Stimulated activated CD4-positive, alpha-beta T cell treated with anti-CD3 and anti-CD28 coated beads, TNF-alpha, amount 100 ng/mL, for 24 hours (primary cell): ENCODE data around the gene HNRNPA2B1.

Source experiments
- DNase-seq, 3 experiments: peaks; one replicate each; pipeline ENCODE4 v3.0.0-alpha.2; 2020; ENCODE audit warnings: low read depth in 3 of 3

Gene HNRNPA2B1

DNA sequence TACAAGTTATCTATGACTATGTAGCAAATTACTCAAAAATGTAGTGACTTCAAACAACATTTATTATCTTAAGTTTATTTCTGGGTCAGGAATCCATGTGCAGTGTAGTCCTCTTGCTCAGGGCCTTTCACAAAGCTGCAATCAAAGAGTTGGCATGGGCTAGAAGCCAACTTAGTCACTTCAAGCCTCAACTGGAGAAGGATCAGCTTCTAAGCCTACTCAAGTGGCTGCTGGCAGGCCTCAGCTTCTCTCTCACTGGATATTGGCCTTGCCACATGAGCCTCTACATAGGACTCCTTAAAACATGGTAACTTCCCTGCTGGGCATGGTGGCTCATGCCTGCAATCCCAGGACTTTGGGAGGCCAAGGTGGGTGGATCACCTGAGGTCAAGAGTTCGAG lies 53.5 kb downstream of the HNRNPA2B1 start:
- DNase-seq = no peak

DNA sequence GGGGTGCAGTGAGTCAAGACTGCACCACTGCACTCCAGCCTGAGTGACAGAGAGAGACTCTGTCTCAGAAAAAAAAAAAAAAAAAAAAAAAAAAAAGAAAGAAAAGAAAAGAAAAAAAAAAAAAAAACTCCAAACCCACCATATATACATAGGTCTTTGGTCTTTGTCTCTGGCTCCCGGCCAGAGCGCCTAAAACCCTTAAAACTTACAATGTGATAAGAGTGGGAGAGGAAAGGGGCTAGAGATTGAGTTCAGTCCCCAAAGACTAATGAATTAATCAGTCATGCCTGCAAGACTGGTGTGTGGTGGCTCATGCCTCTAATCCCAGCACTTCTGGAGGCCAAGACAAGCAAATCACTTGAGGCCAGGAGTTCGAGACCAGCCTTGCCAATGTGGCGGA lies 55.3 kb downstream of the HNRNPA2B1 start:
- no peak for DNase-seq

GRCh38 chr7:26144184-26145080 lies 56.1 kb downstream of the HNRNPA2B1 start:
- DNase-seq = no peak

DNA sequence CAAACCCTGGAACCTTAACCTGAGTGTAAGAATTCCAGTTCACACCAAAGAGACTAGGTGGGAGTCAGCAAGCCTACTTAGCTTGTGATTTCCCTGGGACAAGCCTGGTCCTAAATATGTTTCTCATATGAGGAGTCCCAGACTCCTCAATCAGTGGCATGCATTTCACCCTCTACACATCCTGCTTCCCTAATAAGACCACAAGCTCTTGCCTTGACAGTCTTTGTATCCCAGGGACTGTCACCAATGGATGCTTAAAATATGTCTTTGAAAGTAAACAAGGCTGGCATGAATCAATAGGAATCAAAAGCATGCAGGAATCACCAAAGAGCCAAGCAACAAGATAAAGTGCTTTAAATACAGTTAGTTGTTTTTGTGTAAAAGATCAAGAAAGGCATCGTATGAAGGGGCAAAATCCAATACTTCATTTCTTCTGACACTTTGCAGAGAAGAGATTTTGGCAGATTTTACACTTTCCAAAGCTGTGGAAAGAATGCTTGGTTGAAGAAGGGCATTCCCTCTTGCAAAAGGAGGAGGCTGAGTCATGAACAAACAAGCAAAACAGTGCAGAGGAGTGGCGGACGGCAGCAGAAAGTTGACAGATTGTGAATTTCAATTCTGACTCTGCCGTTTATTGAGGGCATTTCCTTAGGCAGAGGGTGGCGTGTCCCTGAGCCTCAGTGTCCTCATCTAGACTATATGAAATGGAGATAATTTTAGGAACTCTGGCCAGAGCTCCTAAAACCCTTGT lies 57.1 kb downstream of the HNRNPA2B1 start:
- DNase-seq = no peak

- DNase-seq = no peak
Measured at GRCh38 chr7:26141077-26141476, 59.5 kb downstream of the HNRNPA2B1 start.

- no peak for DNase-seq
Measured at GRCh38 chr7:26140380-26140779, 60.2 kb downstream of the HNRNPA2B1 start.
